ENCODE measurements around the gene MYDGF.

The MYDGF gene

GRCh38 chr19:4678881-4679790 lies 9.0 kb upstream of the MYDGF start:
- POLR2A ChIA-PET (ENCODE audit: low non-redundant PET) = interaction anchor here (0.5 kb wide), 1 partner anchor 35 kb away, joined by 7 read pairs; no protein-coding TSS in a partner anchor
- H3K27ac ChIP-seq = peak overlapping the region; percentile 100
- CTCF ChIA-PET = interaction anchor here (0.8 kb wide), 1 partner anchor 10 kb away, joined by 4 read pairs; no protein-coding TSS in a partner anchor
- TF ChIP-seq CTCF (conservative IDR thresholded peaks at IDR 0.05; ENCODE audit: low read depth) = no peak
- peak; percentile 48 for DNase-seq (ENCODE audit: low spot score)

GRCh38 chr19:4676955-4677731 lies 7.0 kb upstream of the MYDGF start:
- peak; percentile 27 for DNase-seq (ENCODE audit: low spot score)
- H3K27ac ChIP-seq = peak overlapping the region; percentile 100
- ChIA-PET CTCF (no interaction called here), POLR2A (ENCODE audit: low non-redundant PET) (no interaction called here)
- TF ChIP-seq CTCF (conservative IDR thresholded peaks at IDR 0.05; ENCODE audit: low read depth) = peak; percentile 45

GRCh38 chr19:4675346-4675745 lies 5.2 kb upstream of the MYDGF start:
- POLR2A ChIA-PET (ENCODE audit: low non-redundant PET) = no interaction called here

GRCh38 chr19:4673726-4674125 lies 3.6 kb upstream of the MYDGF start:
- ChIA-PET POLR2A (ENCODE audit: low non-redundant PET) (no interaction called here), CTCF (no interaction called here)
- DNase-seq (ENCODE audit: low spot score) = no peak
- peak overlapping the region; percentile 100 for H3K27ac ChIP-seq
- TF ChIP-seq CTCF (conservative IDR thresholded peaks at IDR 0.05; ENCODE audit: low read depth) = no peak

More at GRCh38 chr19:4675346-4675745, 5.2 kb upstream of the MYDGF start:
- H3K27ac ChIP-seq = peak overlapping the region; percentile 100
- CTCF ChIA-PET = no interaction called here
- TF ChIP-seq CTCF (conservative IDR thresholded peaks at IDR 0.05; ENCODE audit: low read depth) = no peak
- no peak for DNase-seq (ENCODE audit: low spot score)

- DNase-seq (ENCODE audit: low spot score) = no peak
- no peak for TF ChIP-seq CTCF (conservative IDR thresholded peaks at IDR 0.05; ENCODE audit: low read depth)
- ChIA-PET CTCF (interaction anchor here (0.7 kb wide), 1 partner anchor 13 kb away, joined by 3 read pairs; no protein-coding TSS in a partner anchor), POLR2A (ENCODE audit: low non-redundant PET) (no interaction called here)
- H3K27ac ChIP-seq = peak overlapping the region; percentile 100
Observed at GRCh38 chr19:4673216-4673615, 3.1 kb upstream of the MYDGF start.

GRCh38 chr19:4671185-4671851 lies 1.2 kb upstream of the MYDGF start:
- DNase-seq (ENCODE audit: low spot score) = no peak
- H3K27ac ChIP-seq = peak overlapping the region; percentile 83
- ChIA-PET CTCF (interaction anchor here (0.7 kb wide), 1 partner anchor 20 kb away, joined by 4 read pairs; no protein-coding TSS in a partner anchor), POLR2A (ENCODE audit: low non-redundant PET) (no interaction called here)
- no peak for TF ChIP-seq CTCF (conservative IDR thresholded peaks at IDR 0.05; ENCODE audit: low read depth)

All from RWPE1 (cell line).